Measurements from ENCODE around the gene ANKRD55. TPM values are rescaled to one million over a fixed set of nuclear protein-coding genes. Genes with fewer than 3 reads are reported as not detected.
A peak's percentile ranks its signal among the peaks of the same experiment; 100 is the strongest.
"Not testable (repeated sequence)": the region's sequence is repeated elsewhere in the genome, so short reads cannot be mapped to it uniquely, and the experiment has no call there.

The ANKRD55 gene
- total RNA-seq, 2 experiments from 2014 or later: 0.37 to 0.52 TPM

GRCh38 chr5:56110646-56111403 is 122.3 kb downstream of the ANKRD55 start:
- Mint-ChIP-seq H3K4me1 (ENCODE audit: low read depth) (peaks cover 11% of the 10 kb centered on the region), H3K27me3 (ENCODE audit: low read depth) (no peaks in the 10 kb centered on the region), H3K36me3 (ENCODE audit: low read depth) (no peaks in the 10 kb centered on the region), H3K27ac (no peak overlapping the region), H3K9me3 (ENCODE audit: insufficient read depth) (no peaks in the 10 kb centered on the region), H3K4me3 (no peak overlapping the region)
- DNase-seq (no peak), ATAC-seq (no peak)
- ChIA-PET CTCF (no interaction called here), POLR2A (no interaction called here)

GRCh38 chr5:56108246-56108645 is 124.9 kb downstream of the ANKRD55 start:
- DNase-seq: no peak
- H3K27ac Mint-ChIP-seq: no peak overlapping the region
- no peaks in the 10 kb centered on the region for H3K36me3 Mint-ChIP-seq (ENCODE audit: low read depth)
- H3K27me3 Mint-ChIP-seq (ENCODE audit: low read depth): no peaks in the 10 kb centered on the region
- ChIA-PET POLR2A (no interaction called here), CTCF (no interaction called here)
- peaks cover 17% of the 10 kb centered on the region for H3K4me1 Mint-ChIP-seq (ENCODE audit: low read depth)
- H3K9me3 Mint-ChIP-seq (ENCODE audit: insufficient read depth): no peaks in the 10 kb centered on the region
- H3K4me3 Mint-ChIP-seq: no peak overlapping the region
- no peak for ATAC-seq

DNA sequence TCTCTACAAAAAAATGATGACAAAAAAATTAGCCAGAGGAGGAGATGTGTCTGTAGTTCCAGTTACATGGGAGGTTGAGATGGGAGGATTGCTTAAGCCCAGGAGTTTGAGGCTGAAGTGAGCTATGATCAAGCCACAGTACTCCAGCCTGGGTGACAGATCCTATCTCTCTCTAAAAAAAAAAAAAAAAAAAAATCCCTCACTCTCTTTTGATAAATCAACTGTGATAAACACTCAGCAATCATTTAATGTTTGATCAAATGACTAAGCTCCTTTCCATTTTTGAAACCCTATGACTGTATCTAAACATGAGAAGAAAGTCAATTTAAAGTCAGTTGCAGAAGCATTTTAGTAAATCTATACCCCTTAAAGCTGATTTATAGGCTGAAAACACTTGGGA is 126.3 kb downstream of the ANKRD55 start:
- no peak overlapping the region for H3K27ac Mint-ChIP-seq
- H3K4me1 Mint-ChIP-seq (ENCODE audit: low read depth): peaks cover 20% of the 10 kb centered on the region
- DNase-seq (no peak), ATAC-seq (no peak)
- ChIA-PET CTCF (interaction anchor here (1.0 kb wide), 1 partner anchor 96 kb away, joined by 3 read pairs; no protein-coding TSS in a partner anchor), POLR2A (no interaction called here)
- no peaks in the 10 kb centered on the region for H3K9me3 Mint-ChIP-seq (ENCODE audit: insufficient read depth)
- no peaks in the 10 kb centered on the region for H3K36me3 Mint-ChIP-seq (ENCODE audit: low read depth)
- no peaks in the 10 kb centered on the region for H3K27me3 Mint-ChIP-seq (ENCODE audit: low read depth)
- H3K4me3 Mint-ChIP-seq: no peak overlapping the region

DNA sequence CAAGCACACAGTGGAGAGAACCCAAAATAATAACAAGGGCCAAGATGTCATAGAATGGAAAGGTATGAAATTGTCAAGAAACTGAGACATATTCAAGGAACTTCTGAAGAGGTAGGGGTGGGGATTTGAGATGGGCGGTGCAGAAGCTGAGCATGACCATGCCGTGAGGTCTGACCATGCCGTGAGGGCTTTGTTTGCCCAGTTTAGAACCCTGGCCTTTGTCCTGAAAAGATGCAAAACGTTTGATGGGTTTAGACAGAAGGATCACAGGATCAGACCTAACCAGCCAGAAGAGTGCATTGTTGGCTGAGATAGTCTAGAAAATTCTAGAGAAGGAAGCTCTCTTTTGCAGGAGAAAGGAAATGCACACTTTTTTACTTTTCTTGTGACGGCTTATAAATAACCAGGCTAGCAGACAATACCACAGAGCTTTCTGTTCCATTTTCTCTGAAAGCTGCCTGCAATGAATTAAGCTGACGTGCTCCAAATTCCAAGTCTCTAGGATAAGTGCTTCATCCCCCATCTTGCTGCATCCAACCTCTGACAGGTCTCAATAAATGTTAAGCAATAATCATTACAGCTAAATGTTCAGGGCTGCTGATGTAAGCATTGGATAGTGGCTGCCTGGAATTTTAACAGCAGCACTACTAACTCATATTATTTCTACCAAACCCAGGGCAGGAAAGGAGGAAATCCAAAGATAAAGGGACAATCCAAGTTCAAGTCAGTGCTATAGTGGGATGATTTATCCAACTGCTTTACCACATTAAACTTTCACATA is 127.4 kb downstream of the ANKRD55 start:
- CTCF ChIA-PET: interaction anchor here (0.7 to 1.9 kb wide), 4 partner anchors 11 to 121 kb away, joined by 3 to 6 read pairs (median 4); no protein-coding TSS in a partner anchor

GRCh38 chr5:56102889-56103288 is 130.2 kb downstream of the ANKRD55 start:
- H3K4me1 Mint-ChIP-seq (ENCODE audit: low read depth): peaks cover 34% of the 10 kb centered on the region
- ATAC-seq (no peak), DNase-seq (no peak)
- H3K36me3 Mint-ChIP-seq (ENCODE audit: low read depth): no peaks in the 10 kb centered on the region
- H3K4me3 Mint-ChIP-seq: no peak overlapping the region
- H3K9me3 Mint-ChIP-seq (ENCODE audit: insufficient read depth): no peaks in the 10 kb centered on the region
- H3K27ac Mint-ChIP-seq: no peak overlapping the region
- ChIA-PET CTCF (interaction anchor here (1.3 to 1.8 kb wide), 3 partner anchors 8 to 98 kb away, joined by 3 to 5 read pairs (median 4); no protein-coding TSS in a partner anchor), POLR2A (no interaction called here)
- no peaks in the 10 kb centered on the region for H3K27me3 Mint-ChIP-seq (ENCODE audit: low read depth)

More for the DNA sequence above, 127.4 kb downstream of the ANKRD55 start:
- no peak for DNase-seq
- Mint-ChIP-seq H3K4me1 (ENCODE audit: low read depth) (peaks cover 17% of the 10 kb centered on the region), H3K27ac (no peak overlapping the region), H3K4me3 (no peak overlapping the region), H3K9me3 (ENCODE audit: insufficient read depth) (no peaks in the 10 kb centered on the region), H3K27me3 (ENCODE audit: low read depth) (no peaks in the 10 kb centered on the region), H3K36me3 (ENCODE audit: low read depth) (no peaks in the 10 kb centered on the region)
- POLR2A ChIA-PET: no interaction called here
- ATAC-seq: no peak

GRCh38 chr5:56102207-56102606 is 130.9 kb downstream of the ANKRD55 start:
- POLR2A ChIA-PET; DNase-seq; H3K9me3 Mint-ChIP-seq (ENCODE audit: insufficient read depth); ATAC-seq; H3K27ac Mint-ChIP-seq; H3K27me3 Mint-ChIP-seq (ENCODE audit: low read depth); H3K36me3 Mint-ChIP-seq (ENCODE audit: low read depth); H3K4me3 Mint-ChIP-seq: not testable (repeated sequence)
- H3K4me1 Mint-ChIP-seq (ENCODE audit: low read depth): peaks cover 34% of the 10 kb centered on the region
- CTCF ChIA-PET: interaction anchor here (1.0 to 1.8 kb wide), 4 partner anchors 12 to 108 kb away, joined by 3 to 5 read pairs (median 3); no protein-coding TSS in a partner anchor

DNA sequence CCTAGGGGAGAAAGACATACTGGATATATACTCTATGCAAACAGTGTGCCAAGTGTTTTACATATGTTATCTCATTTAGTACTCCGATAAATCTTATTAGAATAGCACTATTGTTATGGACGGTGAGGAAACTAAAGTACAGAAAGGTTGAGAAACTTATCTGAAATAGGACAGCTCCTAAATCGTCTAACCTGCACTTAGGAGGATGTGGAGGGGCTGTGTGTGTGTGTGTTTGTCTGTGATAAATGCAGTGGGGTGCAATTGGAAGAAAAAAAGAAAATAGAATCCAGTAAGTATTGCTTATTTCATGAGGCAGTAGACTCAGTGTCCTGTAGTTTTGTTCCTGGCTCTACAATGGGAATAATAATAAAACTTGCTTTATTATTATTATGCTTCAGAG is 131.9 kb downstream of the ANKRD55 start:
- no peak overlapping the region for H3K4me3 Mint-ChIP-seq
- no peaks in the 10 kb centered on the region for H3K27me3 Mint-ChIP-seq (ENCODE audit: low read depth)
- CTCF ChIA-PET: interaction anchor here (1.0 to 1.8 kb wide), 4 partner anchors 13 to 107 kb away, joined by 3 to 5 read pairs (median 4); no protein-coding TSS in a partner anchor
- peaks cover 2% of the 10 kb centered on the region for H3K36me3 Mint-ChIP-seq (ENCODE audit: low read depth)
- H3K27ac Mint-ChIP-seq: peak overlapping the region; percentile 74
- H3K9me3 Mint-ChIP-seq (ENCODE audit: insufficient read depth): no peaks in the 10 kb centered on the region
- POLR2A ChIA-PET: interaction anchor here (0.6 to 1.1 kb wide), 4 partner anchors 46 to 441 kb away, joined by 3 to 7 read pairs (median 4); partner anchors contain the start of gene IL6ST
- ATAC-seq: no peak
- H3K4me1 Mint-ChIP-seq (ENCODE audit: low read depth): peaks cover 34% of the 10 kb centered on the region
- DNase-seq: no peak

- H3K27ac Mint-ChIP-seq: peak overlapping the region; percentile 74
- no peak overlapping the region for H3K4me3 Mint-ChIP-seq
- peaks cover 32% of the 10 kb centered on the region for H3K4me1 Mint-ChIP-seq (ENCODE audit: low read depth)
- no peaks in the 10 kb centered on the region for H3K27me3 Mint-ChIP-seq (ENCODE audit: low read depth)
- DNase-seq (no peak), ATAC-seq (no peak)
- H3K9me3 Mint-ChIP-seq (ENCODE audit: insufficient read depth): no peaks in the 10 kb centered on the region
- CTCF ChIA-PET: interaction anchor here (1.1 kb wide), 1 partner anchor 100 kb away, joined by 4 read pairs; no protein-coding TSS in a partner anchor
- POLR2A ChIA-PET: interaction anchor here (0.6 to 1.1 kb wide), 5 partner anchors 39 to 442 kb away, joined by 3 to 7 read pairs (median 3); partner anchors contain the start of gene IL6ST
- peaks cover 2% of the 10 kb centered on the region for H3K36me3 Mint-ChIP-seq (ENCODE audit: low read depth)
These were observed 132.5 kb downstream of the ANKRD55 start for GRCh38 chr5:56100439-56101176.

- CTCF ChIA-PET: no interaction called here
These were observed 133.8 kb downstream of the ANKRD55 start for GRCh38 chr5:56099346-56099745.

GRCh38 chr5:56097055-56097454 is 136.1 kb downstream of the ANKRD55 start:
- no peak overlapping the region for H3K4me3 Mint-ChIP-seq
- CTCF ChIA-PET: interaction anchor here (0.7 kb wide), 1 partner anchor 161 kb away, joined by 3 read pairs; no protein-coding TSS in a partner anchor
- no peak for ATAC-seq

More at GRCh38 chr5:56099346-56099745, 133.8 kb downstream of the ANKRD55 start:
- DNase-seq: no peak
- POLR2A ChIA-PET: no interaction called here
- peaks cover 38% of the 10 kb centered on the region for H3K4me1 Mint-ChIP-seq (ENCODE audit: low read depth)
- no peak overlapping the region for H3K27ac Mint-ChIP-seq
- ATAC-seq: no peak
- peaks cover 2% of the 10 kb centered on the region for H3K36me3 Mint-ChIP-seq (ENCODE audit: low read depth)
- no peaks in the 10 kb centered on the region for H3K27me3 Mint-ChIP-seq (ENCODE audit: low read depth)
- no peak overlapping the region for H3K4me3 Mint-ChIP-seq
- H3K9me3 Mint-ChIP-seq (ENCODE audit: insufficient read depth): no peaks in the 10 kb centered on the region

DNA sequence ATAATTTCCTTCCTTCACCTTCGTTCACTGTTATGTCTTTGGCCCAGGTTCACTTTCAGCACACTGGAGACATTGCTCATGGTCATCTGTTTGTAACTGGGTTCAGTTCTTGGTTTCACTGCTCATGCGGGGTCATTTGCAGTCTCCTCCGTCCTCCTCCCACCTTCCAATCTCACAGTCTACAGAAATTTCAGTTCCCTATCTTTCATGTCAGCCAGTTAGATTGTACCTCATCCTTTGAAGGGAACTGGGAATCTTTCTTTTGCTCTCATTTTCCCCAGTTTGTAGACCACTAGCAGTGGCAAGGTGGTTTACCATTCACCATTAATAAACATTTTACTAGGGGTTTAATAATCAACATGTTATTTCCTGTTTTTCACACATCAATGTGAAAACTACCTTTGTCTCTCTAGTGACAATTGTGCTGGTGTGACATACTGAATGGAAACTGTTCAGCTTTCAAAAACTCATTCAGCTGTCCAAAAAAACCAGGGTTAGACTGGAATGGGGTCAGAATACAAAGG is 137.5 kb downstream of the ANKRD55 start:
- peaks cover 56% of the 10 kb centered on the region for H3K4me1 Mint-ChIP-seq (ENCODE audit: low read depth)
- no peak for DNase-seq
- ATAC-seq: no peak
- H3K9me3 Mint-ChIP-seq (ENCODE audit: insufficient read depth): no peaks in the 10 kb centered on the region
- peaks cover 4% of the 10 kb centered on the region for H3K36me3 Mint-ChIP-seq (ENCODE audit: low read depth)
- H3K27ac Mint-ChIP-seq: no peak overlapping the region
- CTCF ChIA-PET: interaction anchor here (1.2 to 2.1 kb wide), 2 partner anchors 10 to 13 kb away, joined by 6 read pairs; no protein-coding TSS in a partner anchor
- POLR2A ChIA-PET: no interaction called here
- H3K4me3 Mint-ChIP-seq: no peak overlapping the region
- no peaks in the 10 kb centered on the region for H3K27me3 Mint-ChIP-seq (ENCODE audit: low read depth)

More at GRCh38 chr5:56097055-56097454, 136.1 kb downstream of the ANKRD55 start:
- H3K27me3 Mint-ChIP-seq (ENCODE audit: low read depth): no peaks in the 10 kb centered on the region
- no peak overlapping the region for H3K27ac Mint-ChIP-seq
- H3K4me1 Mint-ChIP-seq (ENCODE audit: low read depth): peaks cover 49% of the 10 kb centered on the region
- no peaks in the 10 kb centered on the region for H3K9me3 Mint-ChIP-seq (ENCODE audit: insufficient read depth)
- peaks cover 4% of the 10 kb centered on the region for H3K36me3 Mint-ChIP-seq (ENCODE audit: low read depth)
- POLR2A ChIA-PET: no interaction called here
- DNase-seq: no peak

All from activated CD8-positive, alpha-beta T cell treated with anti-CD3 and anti-CD28 coated beads, Interleukin-2, amount 10 ng/mL, durations not matched to agents 7 days and 5 days (primary cell).